Naive thymus-derived CD4-positive, alpha-beta T cell (primary cell): ENCODE data around the gene PHKA1. TPM values are rescaled to one million over a fixed set of nuclear protein-coding genes. Genes with fewer than 3 reads are reported as not detected.

Experiments used
- ATAC-seq: fragments of 150-1000 bp; cut with Tn5 transposase; 2 replicates; pipeline ENCODE4 v1.10.0; 2021; ENCODE audit warnings: mild to moderate bottlenecking, moderate library complexity
- CTCF ChIA-PET: fragments of 350-600 bp; sonication (Branson Sonifier 250); formaldehyde crosslinking; loops from one replicate; lab custom pipeline; 2021; ENCODE audit warnings: antibody characterized with exemption; lab: Charles Lee
- POLR2A ChIA-PET: fragments of 350-600 bp; sonication (Branson Sonifier 250); formaldehyde crosslinking; loops from one replicate; lab custom pipeline; 2021; ENCODE audit warnings: antibody characterized with exemption, inconsistent platforms; lab: Charles Lee
- DNase-seq, 9 donors: peaks; one replicate each; pipeline versions ENCODE4 v3.0.0 to v3.0.0-alpha.2; 2020 to 2022; ENCODE audit warnings: mixed read lengths in 1 of 9
- H3K27ac ChIP-seq: one replicate; pipeline ENCODE4 v1.7.0; 2013; ENCODE audit warnings: mild to moderate bottlenecking, low read depth, low read length, moderate library complexity
- H3K27me3 ChIP-seq, 2 donors: one replicate each; pipeline ENCODE4 v1.7.0; 2013; ENCODE audit warnings: low read length in 2 of 2, mild to moderate bottlenecking in 2 of 2, moderate library complexity in 2 of 2; ENCODE audit not compliant: control insufficient read depth in 2 of 2, insufficient read depth in 2 of 2
- H3K36me3 ChIP-seq, 3 experiments: 1 replicate in 2 of 3; 2 replicates in 1 of 3; pipeline ENCODE4 v1.7.0; 2013; ENCODE audit warnings: low read length in 3 of 3, mild to moderate bottlenecking in 3 of 3, moderate library complexity in 1 of 3; ENCODE audit not compliant: insufficient read depth in 3 of 3, control insufficient read depth in 2 of 3
- H3K4me1 ChIP-seq, 2 donors: one replicate each; pipeline ENCODE4 v1.7.0; 2013; ENCODE audit warnings: low read length in 2 of 2, mild to moderate bottlenecking in 2 of 2, moderate library complexity in 1 of 2; ENCODE audit not compliant: control insufficient read depth in 2 of 2, insufficient read depth in 2 of 2
- H3K4me3 ChIP-seq: 2 replicates; pipeline ENCODE4 v1.7.0; 2013; ENCODE audit warnings: mild to moderate bottlenecking, low read length
- H3K9me3 ChIP-seq, 3 experiments: 1 replicate in 2 of 3; 2 replicates in 1 of 3; pipeline ENCODE4 v1.7.0; 2013; ENCODE audit warnings: low read length in 3 of 3; ENCODE audit not compliant: control insufficient read depth in 2 of 3
- H3K27ac Mint-ChIP-seq, 9 donors: one replicate each; pipeline ENCODE4 v1.8.0; 2020 to 2022; ENCODE audit warnings: mixed read lengths in 9 of 9, mild to moderate bottlenecking in 8 of 9, moderate library complexity in 5 of 9, inconsistent platforms in 2 of 9
- H3K27me3 Mint-ChIP-seq, 5 donors: one replicate each; pipeline ENCODE4 v1.8.0; 2021 to 2022; ENCODE audit warnings: mixed read lengths in 5 of 5, mild to moderate bottlenecking in 1 of 5
- H3K36me3 Mint-ChIP-seq, 5 donors: one replicate each; pipeline ENCODE4 v1.8.0; 2020 to 2022; ENCODE audit warnings: mixed read lengths in 5 of 5, mild to moderate bottlenecking in 3 of 5, inconsistent platforms in 1 of 5
- H3K4me1 Mint-ChIP-seq, 7 donors: one replicate each; pipeline ENCODE4 v1.8.0; 2020 to 2022; ENCODE audit warnings: mixed read lengths in 7 of 7, mild to moderate bottlenecking in 3 of 7, inconsistent platforms in 1 of 7
- H3K4me3 Mint-ChIP-seq, 10 donors: one replicate each; pipeline ENCODE4 v1.8.0; 2020 to 2022; ENCODE audit warnings: mild to moderate bottlenecking in 10 of 10, mixed read lengths in 10 of 10, moderate library complexity in 6 of 10, inconsistent platforms in 2 of 10
- H3K9me3 Mint-ChIP-seq, 11 donors: one replicate each; pipeline ENCODE4 v1.8.0; 2020 to 2022; ENCODE audit warnings: mixed read lengths in 11 of 11, mild to moderate bottlenecking in 4 of 11, inconsistent platforms in 1 of 11, moderate library complexity in 1 of 11
- intact Hi-C, 2 donors: fragments of 100-400 bp; cut with micrococcal nuclease; formaldehyde crosslinking; loops; one replicate each; pipeline ENCODE4 v1.15.1; 2023
- polyA plus RNA-seq, 2 donors: library from polyadenylated mRNA; unstranded; fragments of 300-500 nt; fragmentation: Illumina TruSeq; gene quantifications; one replicate each; pipeline ENCODE4 v1.2.3, GENCODE V29; 2021
- total RNA-seq, 6 experiments: library from RNA in 5 of 6; stranded (reverse) in 5 of 6; gene quantifications; 1 replicate in 5 of 6; 2 replicates in 1 of 6; pipeline ENCODE4 v1.2.3 and lab custom pipeline; 2021 to 2026

PHKA1 gene
- total and polyA plus RNA-seq, 7 experiments from 2014 or later, result 0.19 to 1.9 (median 0.41) TPM; not detected in 2

- no peaks in the 10 kb centered on the region for H3K27me3 ChIP-seq
- Mint-ChIP-seq H3K36me3 (no peaks in the 10 kb centered on the region), H3K27ac (no peak overlapping the region), H3K4me3 (no peak overlapping the region), H3K4me1 (no peaks in the 10 kb centered on the region), H3K9me3 (no peaks in the 10 kb centered on the region), H3K27me3 (no peaks in the 10 kb centered on the region)
- DNase-seq (no peak), ATAC-seq (no peak)
- ChIA-PET CTCF (no interaction called here), POLR2A (no interaction called here)
- no peaks in the 10 kb centered on the region for H3K9me3 ChIP-seq
- intact Hi-C loops, result no loop called here
- no peak overlapping the region for H3K27ac ChIP-seq
- H3K4me3 ChIP-seq, result no peak overlapping the region
- H3K36me3 ChIP-seq, result no peaks in the 10 kb centered on the region
- H3K4me1 ChIP-seq, result no peaks in the 10 kb centered on the region
Observed at GRCh38 chrX:72652082-72652481, 62.0 kb downstream of the PHKA1 start.

DNA sequence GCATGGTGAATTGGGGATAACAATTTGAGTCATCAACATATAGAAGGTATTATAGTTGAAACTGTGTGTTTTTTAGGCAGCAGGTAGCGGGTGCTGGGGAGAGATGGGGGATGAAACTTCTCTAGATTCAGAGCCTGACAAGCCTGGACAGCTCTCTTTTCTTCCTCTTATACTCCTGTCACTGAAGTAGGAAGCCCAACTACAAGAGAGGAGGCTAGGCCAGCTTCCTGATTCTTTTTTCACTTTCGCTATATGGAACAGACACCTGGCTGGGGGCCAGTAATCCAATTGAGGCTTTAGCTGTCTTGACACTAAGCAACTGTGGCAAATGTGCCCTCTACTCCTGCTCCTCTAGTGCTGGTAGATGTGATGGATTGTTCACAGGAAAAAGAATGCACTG, 69.2 kb downstream of the PHKA1 start:
- H3K36me3 ChIP-seq, result no peaks in the 10 kb centered on the region
- H3K4me3 ChIP-seq, result no peak overlapping the region
- H3K4me3 Mint-ChIP-seq, result no peak overlapping the region
- H3K27ac ChIP-seq, result no peak overlapping the region
- H3K27me3 Mint-ChIP-seq, result peaks cover 0 to 5% (median 0%) of the 10 kb centered on the region in 5 donors
- no peak for ATAC-seq
- H3K27me3 ChIP-seq, result no peaks in the 10 kb centered on the region
- no peak for DNase-seq
- H3K4me1 ChIP-seq, result no peaks in the 10 kb centered on the region
- H3K9me3 Mint-ChIP-seq, result no peaks in the 10 kb centered on the region
- POLR2A ChIA-PET, result no interaction called here
- no peaks in the 10 kb centered on the region for H3K36me3 Mint-ChIP-seq
- H3K27ac Mint-ChIP-seq, result no peak overlapping the region
- peaks cover 0 to 3% (median 0%) of the 10 kb centered on the region in 7 donors for H3K4me1 Mint-ChIP-seq
- CTCF ChIA-PET, result no interaction called here
- intact Hi-C loops, result no loop called here
- no peaks in the 10 kb centered on the region for H3K9me3 ChIP-seq

DNA sequence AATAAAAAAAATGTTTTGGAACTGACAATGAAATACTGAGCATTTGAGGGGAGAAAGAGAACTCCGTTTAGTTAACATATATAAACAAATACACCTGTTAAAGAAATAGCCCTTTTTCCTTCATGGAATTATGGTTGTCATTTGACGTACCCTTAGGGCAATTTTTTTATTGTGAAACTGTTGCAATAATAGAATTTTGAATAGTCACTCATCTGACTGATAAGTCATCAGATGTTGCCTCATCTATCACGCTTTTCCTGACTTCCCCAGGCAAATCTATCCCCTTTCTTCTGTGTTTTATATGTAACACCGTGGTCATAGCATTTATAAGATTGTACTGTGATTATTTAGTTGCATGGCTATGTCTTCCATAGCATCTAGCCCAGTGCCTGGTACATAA, 72.5 kb downstream of the PHKA1 start:
- DNase-seq (no peak), ATAC-seq (no peak)
- Mint-ChIP-seq H3K4me1 (peaks cover 0 to 3% (median 0%) of the 10 kb centered on the region in 7 donors), H3K9me3 (no peaks in the 10 kb centered on the region), H3K4me3 (no peak overlapping the region), H3K27me3 (peaks cover 0 to 12% (median 5%) of the 10 kb centered on the region in 5 donors), H3K27ac (no peak overlapping the region), H3K36me3 (no peaks in the 10 kb centered on the region)
- H3K27me3 ChIP-seq, result no peaks in the 10 kb centered on the region
- H3K9me3 ChIP-seq, result no peaks in the 10 kb centered on the region
- no peak overlapping the region for H3K4me3 ChIP-seq
- intact Hi-C loops, result no loop called here
- POLR2A ChIA-PET, result no interaction called here
- CTCF ChIA-PET, result no interaction called here
- H3K36me3 ChIP-seq, result no peaks in the 10 kb centered on the region
- H3K4me1 ChIP-seq, result no peaks in the 10 kb centered on the region
- no peak overlapping the region for H3K27ac ChIP-seq

DNA sequence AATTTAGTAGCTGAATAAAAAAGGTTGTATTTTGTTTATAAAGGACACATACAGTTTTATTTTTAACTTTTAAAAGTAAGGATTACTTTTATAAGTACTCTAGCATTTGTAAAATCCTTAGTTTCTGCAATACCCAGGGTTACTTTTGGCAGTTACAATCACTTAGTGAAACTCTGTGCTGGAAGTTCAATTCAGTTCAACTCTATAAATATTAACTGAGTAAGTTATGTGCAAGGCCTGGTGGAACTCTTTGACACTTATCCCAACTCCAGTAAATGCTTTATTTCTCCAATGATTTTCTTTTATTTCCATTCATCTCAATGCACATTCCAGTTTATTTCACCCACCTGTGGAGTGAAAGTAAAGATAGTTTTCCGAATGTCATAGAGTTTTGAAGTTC, 78.2 kb downstream of the PHKA1 start:
- Histone ChIP-seq H3K4me1 (no peaks in the 10 kb centered on the region), H3K27me3 (no peaks in the 10 kb centered on the region), H3K27ac (no peak overlapping the region), H3K36me3 (no peaks in the 10 kb centered on the region), H3K4me3 (no peak overlapping the region), H3K9me3 (no peaks in the 10 kb centered on the region)
- CTCF ChIA-PET, result no interaction called here
- Mint-ChIP-seq H3K36me3 (peaks cover 0 to 2% (median 0%) of the 10 kb centered on the region in 5 donors), H3K9me3 (no peaks in the 10 kb centered on the region), H3K4me3 (no peak overlapping the region), H3K27me3 (peaks cover 0 to 8% (median 0%) of the 10 kb centered on the region in 5 donors), H3K27ac (no peak overlapping the region), H3K4me1 (no peaks in the 10 kb centered on the region)
- ATAC-seq (no peak), DNase-seq (no peak)
- POLR2A ChIA-PET, result no interaction called here
- intact Hi-C loops, result no loop called here

DNA sequence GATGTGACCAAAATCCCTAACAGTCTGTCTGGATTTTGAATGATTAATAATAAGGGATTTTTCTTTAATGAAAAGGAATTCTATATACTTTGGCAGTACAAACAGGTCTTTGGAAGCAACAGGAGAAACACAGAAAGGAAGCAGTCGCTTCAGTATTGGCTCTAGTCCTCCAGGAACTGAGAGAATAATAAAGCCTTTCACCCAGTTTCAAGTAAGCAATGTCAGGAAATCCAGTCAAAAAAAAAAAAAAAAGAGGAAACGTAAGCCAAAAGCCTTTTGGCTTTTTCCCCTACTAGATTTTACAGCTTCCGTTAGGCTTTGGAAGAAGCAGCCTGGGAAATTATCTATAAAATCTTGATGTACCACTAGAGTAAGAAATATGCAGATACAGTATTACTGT, 79.8 kb downstream of the PHKA1 start:
- H3K36me3 ChIP-seq, result no peaks in the 10 kb centered on the region
- Mint-ChIP-seq H3K36me3 (peaks cover 0 to 2% (median 0%) of the 10 kb centered on the region in 5 donors), H3K4me3 (no peak overlapping the region), H3K4me1 (no peaks in the 10 kb centered on the region), H3K27ac (no peak overlapping the region), H3K27me3 (peaks cover 0 to 6% (median 0%) of the 10 kb centered on the region in 5 donors), H3K9me3 (no peaks in the 10 kb centered on the region)
- H3K4me3 ChIP-seq, result no peak overlapping the region
- H3K4me1 ChIP-seq, result no peaks in the 10 kb centered on the region
- ChIA-PET CTCF (no interaction called here), POLR2A (no interaction called here)
- no peak overlapping the region for H3K27ac ChIP-seq
- no peaks in the 10 kb centered on the region for H3K27me3 ChIP-seq
- DNase-seq (no peak), ATAC-seq (no peak)
- H3K9me3 ChIP-seq, result no peaks in the 10 kb centered on the region
- intact Hi-C loops, result no loop called here

- Mint-ChIP-seq H3K27ac (no peak overlapping the region), H3K36me3 (peaks cover 0 to 3% (median 0%) of the 10 kb centered on the region in 5 donors), H3K9me3 (no peaks in the 10 kb centered on the region), H3K4me3 (no peak overlapping the region), H3K4me1 (no peaks in the 10 kb centered on the region), H3K27me3 (no peaks in the 10 kb centered on the region)
- Histone ChIP-seq H3K27ac (no peak overlapping the region), H3K36me3 (no peaks in the 10 kb centered on the region), H3K4me1 (no peaks in the 10 kb centered on the region), H3K9me3 (no peaks in the 10 kb centered on the region), H3K4me3 (no peak overlapping the region), H3K27me3 (no peaks in the 10 kb centered on the region)
- CTCF ChIA-PET, result no interaction called here
- intact Hi-C loops, result no loop called here
- POLR2A ChIA-PET, result no interaction called here
- DNase-seq (no peak), ATAC-seq (no peak)
Observed at GRCh38 chrX:72630185-72630584, 83.9 kb downstream of the PHKA1 start.

DNA sequence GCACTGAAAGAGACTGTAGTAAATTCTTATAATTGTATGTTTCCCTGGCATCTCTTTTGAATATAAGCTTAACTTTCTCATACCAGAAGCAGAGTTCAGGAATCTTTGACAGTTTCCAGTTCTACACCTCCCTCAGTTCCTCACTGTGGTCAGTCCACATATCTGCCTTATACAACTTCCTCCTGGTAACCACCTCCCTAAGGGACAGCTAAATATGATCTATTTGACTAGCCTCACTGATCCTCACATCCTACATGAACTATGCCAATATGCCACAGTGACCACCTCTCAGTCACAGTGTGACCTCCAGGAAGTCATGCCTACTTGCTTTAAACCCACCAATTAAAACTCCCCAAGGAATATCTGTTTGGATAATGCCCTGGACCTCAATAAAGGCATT, 89.9 kb downstream of the PHKA1 start:
- Histone ChIP-seq H3K36me3 (no peaks in the 10 kb centered on the region), H3K9me3 (no peaks in the 10 kb centered on the region), H3K27ac (no peak overlapping the region), H3K27me3 (no peaks in the 10 kb centered on the region), H3K4me3 (no peak overlapping the region), H3K4me1 (no peaks in the 10 kb centered on the region)
- POLR2A ChIA-PET, result no interaction called here
- Mint-ChIP-seq H3K36me3 (peaks cover 0 to 7% (median 0%) of the 10 kb centered on the region in 5 donors), H3K9me3 (peaks cover 0 to 8% (median 0%) of the 10 kb centered on the region in 11 donors), H3K4me3 (no peak overlapping the region), H3K4me1 (peaks cover 0 to 18% (median 0%) of the 10 kb centered on the region in 7 donors), H3K27ac (no peak overlapping the region), H3K27me3 (peaks cover 0 to 4% (median 0%) of the 10 kb centered on the region in 5 donors)
- DNase-seq (no peak), ATAC-seq (no peak)
- intact Hi-C loops, result loop anchor here in 1 of 2 donors (5.0 kb wide), 1 partner anchor 52 kb away; the partner anchor contains the start of gene HDAC8
- CTCF ChIA-PET, result no interaction called here
